Spleen (tissue), 11 donors: ENCODE results near the gene KDM6B. TPM values are rescaled to one million over a fixed set of nuclear protein-coding genes. Genes with fewer than 3 reads are reported as not detected.

ENCODE experiments used
- DNase-seq: peaks from one replicate; pipeline ENCODE4 v3.0.0-alpha.2; 2020
- H3K27ac ChIP-seq, 8 donors: fragments of 200-600 bp; sonication (generic) in 7 of 8; 1 replicate in 4 of 8; 2 replicates in 4 of 8; pipeline versions ENCODE4 v1.5.0 to v1.8.0; 2016 to 2021; ENCODE audit warnings: inconsistent platforms in 4 of 8, mild to moderate bottlenecking in 4 of 8, moderate library complexity in 1 of 8
- H3K27me3 ChIP-seq, 7 donors: fragments of 200-600 bp; sonication (generic) in 6 of 7; replicated peaks in 1 of 7; 1 replicate in 4 of 7; 2 replicates in 3 of 7; pipeline versions ENCODE4 v1.5.0 to v1.8.0; 2016 to 2021; ENCODE audit warnings: inconsistent platforms in 3 of 7, mild to moderate bottlenecking in 1 of 7
- H3K36me3 ChIP-seq, 6 donors: fragments of 200-600 bp; sonication (generic) in 5 of 6; 1 replicate in 4 of 6; 2 replicates in 2 of 6; pipeline versions ENCODE4 v1.5.0 to v1.8.0; 2016 to 2021; ENCODE audit warnings: inconsistent platforms in 2 of 6
- H3K4me1 ChIP-seq, 6 donors: fragments of 200-600 bp; sonication (generic) in 5 of 6; 1 replicate in 3 of 6; 2 replicates in 3 of 6; pipeline versions ENCODE4 v1.5.0 to v1.8.0; 2016 to 2021; ENCODE audit warnings: inconsistent platforms in 3 of 6
- H3K4me3 ChIP-seq, 8 donors: fragments of 200-600 bp; sonication (generic) in 7 of 8; 1 replicate in 4 of 8; 2 replicates in 4 of 8; pipeline versions ENCODE4 v1.5.0 to v1.8.0; 2016 to 2021; ENCODE audit warnings: inconsistent platforms in 4 of 8, mild to moderate bottlenecking in 4 of 8, moderate library complexity in 2 of 8
- H3K9me3 ChIP-seq, 8 donors: fragments of 200-600 bp; sonication (generic) in 7 of 8; 1 replicate in 4 of 8; 2 replicates in 4 of 8; pipeline versions ENCODE4 v1.5.0 to v1.8.0; 2016 to 2021; ENCODE audit warnings: inconsistent platforms in 4 of 8
- POLR2A ChIP-seq, 3 donors: fragments of 450-650 bp; IDR thresholded peaks; one replicate each; pipeline ENCODE4 v1.5.1; 2017; ENCODE audit warnings: antibody characterized with exemption in 3 of 3, mild to moderate bottlenecking in 1 of 3
- POLR2AphosphoS5 ChIP-seq, 3 donors: sonication (generic); formaldehyde crosslinking; IDR thresholded peaks; one replicate each; pipeline ENCODE4 v1.5.1; 2017; ENCODE audit warnings: antibody characterized with exemption in 3 of 3
- WGBS, 5 donors: extraction: QIAGEN DNeasy Blood & Tissue Kit in 3 of 5; methylation state at CpG; one replicate each; pipeline versions ENCODE4 v1.1.5 to v1.1.7; 2013 to 2018; 5-methylcytosine and 5-hydroxymethylcytosine counted together
- intact Hi-C: fragments of 100-400 bp; cut with DNase I; formaldehyde crosslinking; loops from one replicate; pipeline ENCODE4 v1.15.0; 2023; ENCODE audit warnings: low total_unique reads
- polyA plus RNA-seq, 3 donors: library from polyadenylated mRNA; stranded (reverse); fragments of 200-250 nt; gene quantifications; one replicate each; pipeline ENCODE4 v1.2.1, GENCODE V29; 2013
- total RNA-seq, 7 donors: library from RNA; depleted of rRNA in 3 of 7; stranded (reverse); fragments of >200 nt in 3 of 7; fragmentation: NEBNext Ultra II Directional in 4 of 7; extraction: Animal tissue kit (Norgen Biotek cat#: 25700) in 4 of 7; gene quantifications; one replicate each; pipeline versions ENCODE4 v1.1.0 to v1.2.1, GENCODE V29; 2016 to 2021
- TF ChIP-seq, protein P1 (sequence below), 11 experiments: fragments of 200-600 bp in 7 of 11; fragments of 450-650 bp in 4 of 11; sonication (generic) in 4 of 11; IDR thresholded peaks in 8 of 11; conservative IDR thresholded peaks in 3 of 11; 1 replicate in 7 of 11; 2 replicates in 4 of 11; pipeline versions ENCODE4 v1.4.0 to v1.8.0; 2016 to 2021; ENCODE audit warnings: antibody characterized with exemption in 11 of 11, inconsistent platforms in 4 of 11, mild to moderate bottlenecking in 1 of 11
- donor health status: healthy with polysubstance abuse.
- donor health status: DM: no; HTN: no; CAD: no; lungs with moderate emphysema.
- donor health status: DM: no; HTN: no; CAD: no.
- donor health status: Bipolar disorder and iron deficiency.
- donor health status: healthy.
- donor health status: DM: no; HTN: no; CAD: no.
- donor health status: DM: yes; HTN: yes; CAD: no.

Gene KDM6B
- total and polyA plus RNA-seq, 10 donors: 2.9 to 110 (median 48.8) TPM

DNA sequence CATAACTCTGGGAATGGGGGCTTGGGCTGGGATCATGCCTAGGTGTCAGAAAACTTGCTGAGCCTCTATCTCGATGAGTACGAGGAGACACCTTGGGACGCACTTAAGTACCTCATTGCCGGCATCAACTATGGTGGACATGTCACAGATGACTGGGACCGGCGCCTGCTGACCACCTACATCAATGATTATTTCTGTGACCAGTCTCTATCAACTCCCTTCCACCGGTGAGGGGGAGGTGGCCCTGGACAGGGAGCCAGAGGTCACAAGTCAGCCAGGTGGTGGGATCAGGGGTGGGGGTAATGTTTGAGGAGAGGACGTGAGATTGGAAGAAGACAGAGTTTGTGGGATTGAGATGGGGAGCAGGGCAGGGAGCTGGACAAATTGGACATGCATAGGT is 3.4 kb upstream of the KDM6B start:
- Histone ChIP-seq H3K4me3 (no peak overlapping the region), H3K36me3 (no peaks in the 10 kb centered on the region), H3K27me3 (peaks cover 0 to 6% (median 0%) of the 10 kb centered on the region in 7 donors), H3K27ac (no peak overlapping the region), H3K4me1 (peaks cover 4 to 23% (median 8%) of the 10 kb centered on the region in 6 donors), H3K9me3 (no peaks in the 10 kb centered on the region)
- TF ChIP-seq POLR2AphosphoS5 (IDR thresholded peaks at IDR 0.05) (no peak), POLR2A (IDR thresholded peaks at IDR 0.05) (no peak)
- TF ChIP-seq, protein P1, sequence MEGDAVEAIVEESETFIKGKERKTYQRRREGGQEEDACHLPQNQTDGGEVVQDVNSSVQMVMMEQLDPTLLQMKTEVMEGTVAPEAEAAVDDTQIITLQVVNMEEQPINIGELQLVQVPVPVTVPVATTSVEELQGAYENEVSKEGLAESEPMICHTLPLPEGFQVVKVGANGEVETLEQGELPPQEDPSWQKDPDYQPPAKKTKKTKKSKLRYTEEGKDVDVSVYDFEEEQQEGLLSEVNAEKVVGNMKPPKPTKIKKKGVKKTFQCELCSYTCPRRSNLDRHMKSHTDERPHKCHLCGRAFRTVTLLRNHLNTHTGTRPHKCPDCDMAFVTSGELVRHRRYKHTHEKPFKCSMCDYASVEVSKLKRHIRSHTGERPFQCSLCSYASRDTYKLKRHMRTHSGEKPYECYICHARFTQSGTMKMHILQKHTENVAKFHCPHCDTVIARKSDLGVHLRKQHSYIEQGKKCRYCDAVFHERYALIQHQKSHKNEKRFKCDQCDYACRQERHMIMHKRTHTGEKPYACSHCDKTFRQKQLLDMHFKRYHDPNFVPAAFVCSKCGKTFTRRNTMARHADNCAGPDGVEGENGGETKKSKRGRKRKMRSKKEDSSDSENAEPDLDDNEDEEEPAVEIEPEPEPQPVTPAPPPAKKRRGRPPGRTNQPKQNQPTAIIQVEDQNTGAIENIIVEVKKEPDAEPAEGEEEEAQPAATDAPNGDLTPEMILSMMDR (IDR thresholded peaks at IDR 0.05 in 8 of 11, conservative IDR thresholded peaks at IDR 0.05 in 3 of 11): no peak
- WGBS, 5 donors: 82 to 97% (median 92%) methylated on average over 8 of the region's 8 CpGs
- DNase-seq: peak; percentile 51
- intact Hi-C loops: no loop called here

DNA sequence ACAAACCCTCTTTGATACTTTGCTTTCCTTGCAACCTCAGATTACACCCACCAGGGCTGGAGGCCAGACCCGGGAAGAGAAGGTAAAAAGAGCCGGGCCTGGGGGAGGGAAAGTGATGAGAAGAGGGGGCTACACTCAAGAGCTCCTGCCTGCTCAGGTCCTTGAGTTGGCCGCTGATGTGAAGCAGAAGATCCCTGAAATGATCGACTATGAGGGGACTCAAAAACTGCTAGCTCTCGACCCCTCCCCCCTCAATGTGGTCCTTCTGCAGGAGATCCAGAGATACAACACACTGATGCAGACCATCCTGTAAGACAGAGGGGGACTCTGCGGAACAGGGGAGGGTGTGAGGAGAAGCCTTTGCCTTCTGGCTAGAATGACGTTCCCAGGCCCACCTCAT is 2.8 kb upstream of the KDM6B start:
- no peaks in the 10 kb centered on the region for H3K36me3 ChIP-seq
- WGBS, 5 donors: 78 to 86% (median 84%) methylated on average over 7 of the region's 7 CpGs
- H3K9me3 ChIP-seq: no peaks in the 10 kb centered on the region
- H3K27ac ChIP-seq: no peak overlapping the region
- TF ChIP-seq POLR2AphosphoS5 (IDR thresholded peaks at IDR 0.05) (no peak), POLR2A (IDR thresholded peaks at IDR 0.05) (no peak)
- TF ChIP-seq, protein P1 (IDR thresholded peaks at IDR 0.05 in 8 of 11, conservative IDR thresholded peaks at IDR 0.05 in 3 of 11): no peak
- H3K4me1 ChIP-seq: peaks cover 5 to 30% (median 13%) of the 10 kb centered on the region in 6 donors
- H3K4me3 ChIP-seq: no peak overlapping the region
- peaks cover 0 to 6% (median 0%) of the 10 kb centered on the region in 7 donors for H3K27me3 ChIP-seq
- intact Hi-C loops: no loop called here
- peak; percentile 47 for DNase-seq

DNA sequence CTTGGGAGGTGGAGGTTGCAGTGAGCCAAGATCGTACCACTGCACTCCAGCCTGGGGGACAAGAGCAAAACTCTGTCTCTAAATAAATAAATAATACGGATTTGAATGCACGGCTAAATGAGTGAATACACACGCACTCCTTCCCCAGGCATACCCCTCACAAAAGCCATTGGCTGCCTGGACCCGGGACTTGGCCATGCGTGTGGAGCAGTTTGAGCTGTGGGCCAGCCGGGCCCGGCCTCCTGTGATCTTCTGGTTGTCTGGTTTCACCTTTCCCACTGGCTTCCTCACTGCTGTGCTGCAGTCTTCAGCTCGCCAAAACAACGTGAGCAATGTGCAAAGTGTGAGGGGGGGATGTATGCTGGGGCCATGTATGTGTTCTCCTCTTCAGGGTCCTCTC is 1.6 kb upstream of the KDM6B start:
- no peaks in the 10 kb centered on the region for H3K9me3 ChIP-seq
- no peaks in the 10 kb centered on the region for H3K36me3 ChIP-seq
- H3K4me3 ChIP-seq: no peak overlapping the region
- TF ChIP-seq POLR2A (IDR thresholded peaks at IDR 0.05) (no peak), POLR2AphosphoS5 (IDR thresholded peaks at IDR 0.05) (no peak)
- TF ChIP-seq, protein P1 (IDR thresholded peaks at IDR 0.05 in 8 of 11, conservative IDR thresholded peaks at IDR 0.05 in 3 of 11): no peak
- WGBS, 5 donors: 82 to 96% (median 91%) methylated on average over 10 of the region's 10 CpGs
- DNase-seq: peak; percentile 79
- H3K27me3 ChIP-seq: peaks cover 0 to 6% (median 0%) of the 10 kb centered on the region in 7 donors
- no peak overlapping the region for H3K27ac ChIP-seq
- peaks cover 17 to 42% (median 25%) of the 10 kb centered on the region in 6 donors for H3K4me1 ChIP-seq
- intact Hi-C loops: no loop called here

DNA sequence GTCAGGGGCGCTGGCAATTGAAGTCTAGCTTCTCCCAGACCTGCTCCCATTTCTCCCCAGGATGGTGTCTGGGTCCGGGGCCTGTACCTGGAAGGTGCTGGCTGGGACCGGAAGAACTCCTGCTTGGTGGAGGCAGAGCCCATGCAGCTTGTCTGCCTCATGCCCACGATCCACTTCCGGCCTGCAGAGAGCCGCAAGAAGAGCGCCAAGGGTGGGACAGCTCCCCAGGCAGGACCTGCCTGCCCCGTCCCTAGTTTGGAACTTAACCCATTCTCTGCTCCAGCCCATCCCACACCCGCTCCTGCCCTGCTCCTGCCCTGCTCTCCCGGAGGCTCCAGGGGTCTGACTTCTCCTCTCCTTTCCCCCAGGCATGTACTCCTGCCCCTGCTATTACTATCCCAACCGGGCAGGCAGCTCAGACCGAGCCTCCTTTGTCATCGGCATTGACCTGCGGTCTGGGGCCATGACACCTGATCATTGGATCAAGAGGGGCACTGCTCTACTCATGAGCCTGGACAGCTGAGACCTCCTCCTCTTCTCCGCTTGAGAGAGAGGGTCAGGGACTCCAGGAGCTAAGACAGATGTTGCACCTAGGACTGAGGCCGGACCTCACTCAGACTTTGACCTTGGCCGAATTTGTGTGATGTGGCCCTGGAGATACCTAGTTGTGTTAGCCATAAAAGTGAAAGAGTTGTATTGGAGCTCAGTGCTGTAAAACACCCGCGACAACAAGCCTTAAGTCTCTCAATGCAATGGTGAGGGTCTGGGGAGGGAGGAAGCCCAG is 814 bp upstream of the KDM6B start:
- WGBS, 5 donors: 47 to 57% (median 55%) methylated on average over 15 to 19 of the region's 19 CpGs
- peaks cover 0 to 6% (median 0%) of the 10 kb centered on the region in 7 donors for H3K27me3 ChIP-seq
- peak; percentile 85 for DNase-seq
- intact Hi-C loops: no loop called here
- no peaks in the 10 kb centered on the region for H3K36me3 ChIP-seq
- no peaks in the 10 kb centered on the region for H3K9me3 ChIP-seq
- peaks cover 21 to 49% (median 30%) of the 10 kb centered on the region in 6 donors for H3K4me1 ChIP-seq
- TF ChIP-seq POLR2AphosphoS5 (IDR thresholded peaks at IDR 0.05) (no peak), POLR2A (IDR thresholded peaks at IDR 0.05) (no peak)
- TF ChIP-seq, protein P1 (IDR thresholded peaks at IDR 0.05 in 8 of 11, conservative IDR thresholded peaks at IDR 0.05 in 3 of 11): no peak
- peak overlapping the region; percentile 88 to 100 (median 95) for H3K27ac ChIP-seq
- peak overlapping the region; percentile 72 to 86 (median 83) for H3K4me3 ChIP-seq
